ENCODE data around the gene B3GALNT2. TPM values are rescaled to one million over a fixed set of nuclear protein-coding genes. Genes with fewer than 3 reads are reported as not detected.
"Not testable (repeated sequence)": the region's sequence is repeated elsewhere in the genome, so short reads cannot be mapped to it uniquely, and the experiment has no call there.

The B3GALNT2 gene
- total RNA-seq = 18.5 and 20.3 TPM in 2 replicates

- Mint-ChIP-seq H3K9me3 (no peaks in the 10 kb centered on the region), H3K27me3 (ENCODE audit: insufficient read depth) (peaks cover 12% of the 10 kb centered on the region), H3K4me1 (ENCODE audit: low read depth) (peaks cover 46% of the 10 kb centered on the region), H3K36me3 (ENCODE audit: low read depth) (peaks cover 8% of the 10 kb centered on the region), H3K27ac (peak within 1 kb of the TSS; percentile 97), H3K4me3 (peak within 1 kb of the TSS; percentile 92)
- intact Hi-C loops (cut with micrococcal nuclease) = loop anchor here (1.0 to 10.0 kb wide), 17 partner anchors 11 to 1131 kb away; partner anchors contain the start of genes ARID4B, COA6, GGPS1 and HEATR1
- no peak for DNase-seq (ENCODE audit: low spot score)
These were observed at the start of gene B3GALNT2 for GRCh38 chr1:235504122-235504493. Gene B3GALNT2, minus strand, starts transcription at chr1:235504452. Its CDS starts 200 bp downstream, at chr1:235504252.

DNA sequence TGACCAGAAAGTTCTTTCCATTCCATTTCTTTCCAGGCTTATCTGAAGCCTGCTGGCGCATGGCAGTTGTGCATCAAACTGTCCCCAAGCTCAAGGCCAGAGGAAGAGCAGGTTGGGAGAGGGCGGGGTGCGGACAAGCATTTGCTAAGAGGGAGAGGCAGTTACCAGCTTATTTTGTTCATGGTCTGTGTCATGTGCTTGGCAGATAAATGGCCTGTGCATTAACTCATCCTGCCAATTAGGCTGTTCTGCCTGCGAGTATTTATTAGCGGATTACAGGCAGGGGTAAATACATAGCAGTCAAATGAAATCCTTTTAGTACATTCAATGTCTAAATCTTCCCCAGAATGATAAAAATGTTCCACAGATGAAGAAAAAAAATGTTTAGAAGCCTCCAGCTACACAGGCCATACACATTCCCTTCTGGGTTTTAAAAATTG is 48.9 kb upstream of the B3GALNT2 start:
- Mint-ChIP-seq H3K4me1 (ENCODE audit: low read depth) (no peaks in the 10 kb centered on the region), H3K27ac (no peak overlapping the region), H3K4me3 (no peak overlapping the region), H3K27me3 (ENCODE audit: insufficient read depth) (peaks cover 4% of the 10 kb centered on the region), H3K9me3 (no peaks in the 10 kb centered on the region), H3K36me3 (ENCODE audit: low read depth) (no peaks in the 10 kb centered on the region)
- no peak for DNase-seq (ENCODE audit: low spot score)
- intact Hi-C loops (cut with micrococcal nuclease) = no loop called here

DNA sequence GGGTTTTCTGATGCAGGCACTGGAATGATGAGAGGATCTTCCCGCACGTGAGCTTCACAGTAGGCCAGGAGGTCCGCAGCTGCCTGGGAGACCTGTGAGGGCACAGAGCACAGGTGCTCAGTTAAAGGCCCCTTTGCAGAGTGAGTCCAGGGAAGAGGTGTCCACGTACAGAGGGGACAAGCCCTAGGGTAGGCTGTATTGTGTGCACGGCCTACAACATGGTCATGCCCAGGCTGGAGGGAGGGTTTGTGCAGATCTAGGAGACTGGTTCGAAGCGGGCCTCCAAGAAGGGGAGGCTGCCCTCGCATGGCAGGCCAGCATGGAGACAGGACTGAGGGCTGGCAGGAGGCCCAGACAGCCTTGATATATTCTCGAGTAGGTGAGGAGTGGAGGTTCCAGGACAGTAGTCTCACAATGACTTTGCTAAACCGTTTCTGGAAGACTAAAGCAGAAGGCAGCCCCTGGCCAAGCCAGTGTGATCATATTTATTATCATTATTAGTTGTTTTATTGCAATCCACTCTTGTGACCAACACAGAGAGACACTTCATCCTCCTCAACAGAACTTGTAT is 48.0 kb upstream of the B3GALNT2 start:
- intact Hi-C loops (cut with micrococcal nuclease) = no loop called here
- Mint-ChIP-seq H3K27me3 (ENCODE audit: insufficient read depth) (peaks cover 6% of the 10 kb centered on the region), H3K4me1 (ENCODE audit: low read depth) (no peaks in the 10 kb centered on the region), H3K27ac (no peak overlapping the region), H3K36me3 (ENCODE audit: low read depth) (no peaks in the 10 kb centered on the region), H3K9me3 (no peaks in the 10 kb centered on the region), H3K4me3 (no peak overlapping the region)
- no peak for DNase-seq (ENCODE audit: low spot score)

DNA sequence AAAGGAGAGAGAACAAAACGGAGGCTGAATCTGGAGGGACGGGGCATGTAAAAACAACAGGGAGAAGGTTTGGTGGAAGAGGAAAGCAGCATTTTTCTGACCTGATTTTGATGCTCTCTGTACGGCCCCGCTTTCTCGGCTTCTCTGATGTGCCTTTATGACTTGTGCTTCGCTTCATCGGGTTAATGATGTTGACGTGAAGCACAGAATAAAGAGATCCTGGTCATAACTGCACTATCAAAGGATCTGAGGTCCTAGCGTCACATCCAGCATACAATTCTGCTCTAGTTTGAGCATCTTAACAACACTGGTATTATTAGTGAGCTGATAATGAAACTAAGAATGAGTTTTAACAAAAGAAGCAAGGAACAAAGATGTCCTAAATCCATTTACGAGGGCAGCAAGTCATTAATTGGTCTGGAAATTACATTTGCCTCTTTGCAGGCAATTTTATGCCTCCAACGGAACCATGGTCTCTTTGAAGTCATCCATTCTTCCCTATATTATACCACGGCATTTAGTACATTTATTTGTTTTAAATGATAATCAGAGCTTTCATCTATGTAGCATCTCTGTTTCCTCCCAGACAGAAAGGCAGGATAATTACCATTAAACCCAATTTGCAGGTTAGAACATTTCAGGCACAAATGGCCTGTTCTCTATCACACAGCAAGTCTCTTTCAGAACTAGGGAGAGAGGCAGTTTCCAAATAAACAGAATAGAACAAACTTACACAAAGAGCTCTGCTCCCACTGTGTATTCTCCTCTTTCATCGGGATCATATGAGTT is 45.3 kb upstream of the B3GALNT2 start:
- Mint-ChIP-seq H3K27ac (no peak overlapping the region), H3K9me3 (no peaks in the 10 kb centered on the region), H3K4me1 (ENCODE audit: low read depth) (no peaks in the 10 kb centered on the region), H3K27me3 (ENCODE audit: insufficient read depth) (peaks cover 11% of the 10 kb centered on the region), H3K4me3 (no peak overlapping the region), H3K36me3 (ENCODE audit: low read depth) (no peaks in the 10 kb centered on the region)
- no peak for DNase-seq (ENCODE audit: low spot score)
- intact Hi-C loops (cut with micrococcal nuclease) = no loop called here

GRCh38 chr1:235546369-235547155 is 42.3 kb upstream of the B3GALNT2 start:
- intact Hi-C loops (cut with micrococcal nuclease); H3K4me1 Mint-ChIP-seq (ENCODE audit: low read depth); H3K27me3 Mint-ChIP-seq (ENCODE audit: insufficient read depth); H3K4me3 Mint-ChIP-seq; DNase-seq (ENCODE audit: low spot score); H3K36me3 Mint-ChIP-seq (ENCODE audit: low read depth); H3K27ac Mint-ChIP-seq; H3K9me3 Mint-ChIP-seq: not testable (repeated sequence)

- Mint-ChIP-seq H3K36me3 (ENCODE audit: low read depth) (no peaks in the 10 kb centered on the region), H3K27me3 (ENCODE audit: insufficient read depth) (peaks cover 9% of the 10 kb centered on the region), H3K4me1 (ENCODE audit: low read depth) (no peaks in the 10 kb centered on the region), H3K4me3 (no peak overlapping the region), H3K9me3 (no peaks in the 10 kb centered on the region), H3K27ac (no peak overlapping the region)
- intact Hi-C loops (cut with micrococcal nuclease) = no loop called here
- DNase-seq (ENCODE audit: low spot score) = no peak
These were observed 41.2 kb upstream of the B3GALNT2 start for GRCh38 chr1:235545292-235545930.

DNA sequence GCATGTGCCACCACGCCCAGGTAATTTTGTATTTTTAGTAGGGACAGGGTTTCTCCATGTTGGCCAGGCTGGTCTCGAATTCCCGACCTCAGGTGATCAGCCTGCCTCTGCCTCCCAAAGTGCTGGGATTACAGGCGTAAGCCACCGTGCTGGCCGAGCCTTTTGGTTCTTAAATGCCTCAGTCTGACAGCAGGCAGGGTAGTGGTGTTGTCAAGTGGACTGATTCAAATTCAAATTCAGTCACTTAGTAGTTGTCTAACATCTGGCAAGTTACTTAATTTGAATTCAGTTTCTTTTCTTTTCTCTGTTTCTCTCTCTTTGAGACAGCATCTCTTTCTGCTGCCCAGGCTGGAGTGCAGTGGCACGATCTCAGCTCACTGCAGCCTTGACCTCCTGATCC is 38.6 kb upstream of the B3GALNT2 start:
- H3K4me3 Mint-ChIP-seq; H3K9me3 Mint-ChIP-seq; H3K36me3 Mint-ChIP-seq (ENCODE audit: low read depth); H3K27me3 Mint-ChIP-seq (ENCODE audit: insufficient read depth); H3K4me1 Mint-ChIP-seq (ENCODE audit: low read depth); H3K27ac Mint-ChIP-seq; DNase-seq (ENCODE audit: low spot score); intact Hi-C loops (cut with micrococcal nuclease): not testable (repeated sequence)

GRCh38 chr1:235533476-235534168 is 29.4 kb upstream of the B3GALNT2 start:
- peaks cover 6% of the 10 kb centered on the region for H3K27me3 Mint-ChIP-seq (ENCODE audit: insufficient read depth)
- H3K4me1 Mint-ChIP-seq (ENCODE audit: low read depth) = no peaks in the 10 kb centered on the region
- no peak overlapping the region for H3K4me3 Mint-ChIP-seq
- no peak for DNase-seq (ENCODE audit: low spot score)
- no peaks in the 10 kb centered on the region for H3K9me3 Mint-ChIP-seq
- intact Hi-C loops (cut with micrococcal nuclease) = no loop called here
- H3K36me3 Mint-ChIP-seq (ENCODE audit: low read depth) = no peaks in the 10 kb centered on the region
- H3K27ac Mint-ChIP-seq = no peak overlapping the region

DNA sequence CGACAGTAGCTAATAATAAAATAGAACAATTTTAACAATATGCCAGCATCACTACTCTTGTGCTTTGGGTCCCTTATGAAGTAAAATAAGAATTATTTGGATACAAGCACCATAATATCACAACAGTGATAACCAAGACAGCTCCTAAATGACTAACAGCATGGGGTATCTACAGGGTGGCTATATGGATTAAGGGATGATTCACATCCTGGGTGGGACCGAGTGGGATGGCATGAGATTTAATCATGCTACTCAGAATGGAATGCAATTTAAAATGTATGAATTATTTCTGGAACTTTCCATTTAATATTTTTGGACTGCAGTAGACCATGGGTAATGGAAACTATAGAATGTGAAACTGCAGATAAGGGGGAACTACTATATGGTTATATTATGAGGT is 28.1 kb upstream of the B3GALNT2 start:
- Mint-ChIP-seq H3K4me1 (ENCODE audit: low read depth) (no peaks in the 10 kb centered on the region), H3K9me3 (no peaks in the 10 kb centered on the region), H3K27ac (no peak overlapping the region), H3K27me3 (ENCODE audit: insufficient read depth) (peaks cover 6% of the 10 kb centered on the region), H3K4me3 (no peak overlapping the region), H3K36me3 (ENCODE audit: low read depth) (no peaks in the 10 kb centered on the region)
- intact Hi-C loops (cut with micrococcal nuclease) = no loop called here
- DNase-seq (ENCODE audit: low spot score) = no peak

DNA sequence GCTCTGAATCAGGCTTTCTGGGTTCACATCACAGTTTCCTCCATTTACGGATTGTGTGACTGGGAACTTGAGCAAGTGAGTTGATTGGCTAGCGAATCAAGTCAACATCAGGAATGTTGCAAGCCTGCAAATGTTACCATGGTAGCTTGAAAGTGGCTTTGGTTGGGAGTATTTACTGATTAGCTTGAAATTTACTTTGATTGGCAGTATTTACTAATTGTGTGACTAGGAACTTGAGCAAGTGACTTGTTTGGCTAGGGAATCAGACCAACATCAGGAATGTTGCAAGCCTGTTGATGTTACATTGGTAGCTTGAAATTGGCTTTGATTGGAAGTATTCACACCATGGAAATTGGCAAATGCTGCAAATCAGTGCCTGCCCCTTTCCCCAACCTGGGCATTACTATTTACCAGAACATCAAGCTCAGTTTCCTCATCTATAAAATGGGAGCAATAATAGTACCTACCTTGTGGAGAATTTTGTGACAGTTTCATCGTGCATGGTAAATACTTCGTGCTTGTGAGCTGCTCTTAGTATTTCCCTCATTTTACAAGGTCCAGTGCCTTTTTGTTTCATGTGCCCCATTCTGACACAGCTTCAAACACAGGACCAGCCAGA is 23.1 kb upstream of the B3GALNT2 start:
- no peaks in the 10 kb centered on the region for H3K9me3 Mint-ChIP-seq
- H3K36me3 Mint-ChIP-seq (ENCODE audit: low read depth) = no peaks in the 10 kb centered on the region
- no peak overlapping the region for H3K4me3 Mint-ChIP-seq
- DNase-seq (ENCODE audit: low spot score) = no peak
- no peak overlapping the region for H3K27ac Mint-ChIP-seq
- H3K4me1 Mint-ChIP-seq (ENCODE audit: low read depth) = peaks cover 7% of the 10 kb centered on the region
- no peaks in the 10 kb centered on the region for H3K27me3 Mint-ChIP-seq (ENCODE audit: insufficient read depth)
- intact Hi-C loops (cut with micrococcal nuclease) = no loop called here

DNA sequence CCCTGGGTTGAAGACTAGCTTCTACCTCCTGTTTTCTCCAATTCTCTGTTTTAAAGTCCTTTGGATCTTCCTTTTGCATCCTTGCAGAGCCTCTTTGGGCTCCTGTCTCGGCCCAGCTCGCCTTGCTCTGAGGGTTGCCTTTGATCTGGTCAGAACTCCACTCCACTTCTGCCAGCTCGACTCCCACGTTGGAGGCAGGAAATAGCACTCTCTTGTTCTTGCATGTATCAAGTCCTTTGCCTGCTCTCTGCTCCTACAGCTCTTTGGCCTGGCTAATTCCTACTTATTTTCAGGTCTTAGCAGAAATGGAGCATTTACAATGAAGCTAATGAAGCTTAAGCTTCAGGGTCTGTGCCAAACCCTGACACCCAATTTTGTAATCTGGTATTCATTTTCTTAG is 21.1 kb upstream of the B3GALNT2 start:
- Mint-ChIP-seq H3K27ac (no peak overlapping the region), H3K4me1 (ENCODE audit: low read depth) (peaks cover 7% of the 10 kb centered on the region), H3K27me3 (ENCODE audit: insufficient read depth) (peaks cover 2% of the 10 kb centered on the region), H3K4me3 (no peak overlapping the region), H3K9me3 (no peaks in the 10 kb centered on the region), H3K36me3 (ENCODE audit: low read depth) (no peaks in the 10 kb centered on the region)
- DNase-seq (ENCODE audit: low spot score) = no peak
- intact Hi-C loops (cut with micrococcal nuclease) = no loop called here

DNA sequence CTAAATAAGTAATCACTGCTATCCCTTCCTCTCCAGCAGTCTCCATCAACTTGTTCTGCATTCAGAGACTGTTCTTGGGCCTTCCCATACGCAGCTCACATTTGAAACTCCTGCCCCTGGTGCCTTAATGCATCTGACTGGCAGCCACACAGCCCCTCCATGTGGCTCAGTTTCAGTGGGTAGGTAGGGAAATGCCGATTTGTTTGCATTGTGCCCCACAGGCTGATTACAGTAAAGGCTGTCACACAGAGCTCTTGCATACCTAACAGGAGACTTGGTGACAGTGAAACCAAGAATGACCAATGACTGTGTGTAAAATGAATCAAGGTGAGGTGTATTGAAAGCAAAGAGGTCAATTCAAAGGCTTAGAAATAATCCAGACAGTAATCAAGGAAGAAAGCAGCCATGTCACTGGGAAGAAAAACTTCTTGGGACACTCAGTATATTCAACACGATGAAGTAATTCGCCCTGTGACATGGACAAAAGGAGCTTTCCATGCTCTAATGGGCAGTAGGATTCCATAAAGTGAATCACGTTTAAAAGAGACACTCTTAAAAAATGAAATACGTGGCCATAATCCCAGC is 12.7 kb upstream of the B3GALNT2 start:
- peaks cover 12% of the 10 kb centered on the region for H3K4me1 Mint-ChIP-seq (ENCODE audit: low read depth)
- no peak overlapping the region for H3K27ac Mint-ChIP-seq
- DNase-seq (ENCODE audit: low spot score) = no peak
- no peaks in the 10 kb centered on the region for H3K36me3 Mint-ChIP-seq (ENCODE audit: low read depth)
- H3K4me3 Mint-ChIP-seq = no peak overlapping the region
- peaks cover 10% of the 10 kb centered on the region for H3K27me3 Mint-ChIP-seq (ENCODE audit: insufficient read depth)
- intact Hi-C loops (cut with micrococcal nuclease) = no loop called here
- H3K9me3 Mint-ChIP-seq = no peaks in the 10 kb centered on the region
